B cell (primary cell): ENCODE data around the gene SLC25A24.

Experiments used
- CTCF ChIP-seq: fragments of 200-600 bp; IDR thresholded peaks from one replicate; pipeline ENCODE4 v1.8.0; 2022; ENCODE audit warnings: antibody characterized with exemption, mild to moderate bottlenecking
- EZH2 ChIP-seq: IDR thresholded peaks from 2 replicates; pipeline ENCODE4 v1.6.1; 2012; ENCODE audit warnings: borderline replicate concordance, low read depth, mild to moderate bottlenecking, moderate library complexity, low read length; ENCODE audit not compliant: insufficient read depth, poor library complexity, severe bottlenecking

GRCh38 chr1:108096089-108096488 is 104.1 kb downstream of the SLC25A24 start:
- no peak for TF ChIP-seq CTCF
- TF ChIP-seq EZH2, result no peak
